Tibial nerve (tissue), 4 donors: ENCODE results near the gene SLC25A20. TPM values are rescaled to one million over a fixed set of nuclear protein-coding genes. Genes with fewer than 3 reads are reported as not detected.

ENCODE experiments used
- DNase-seq, 2 donors: peaks; one replicate each; pipeline ENCODE4 v3.0.0-alpha.2; 2019; ENCODE audit warnings: low spot score in 2 of 2
- H3K27ac ChIP-seq, 4 donors: fragments of 200-600 bp; sonication (generic) in 3 of 4; one replicate each; pipeline ENCODE4 v1.5.1; 2017 to 2019; ENCODE audit warnings: mild to moderate bottlenecking in 1 of 4
- H3K27me3 ChIP-seq, 2 donors: fragments of 200-600 bp; sonication (generic) in 1 of 2; one replicate each; pipeline versions ENCODE4 v1.5.1 to v1.6.0; 2017 to 2019
- H3K36me3 ChIP-seq, 3 donors: fragments of 200-600 bp; sonication (generic); one replicate each; pipeline ENCODE4 v1.5.1; 2018 to 2019
- H3K4me1 ChIP-seq, 4 donors: fragments of 200-600 bp; sonication (generic) in 3 of 4; one replicate each; pipeline ENCODE4 v1.5.1; 2017 to 2019
- H3K4me3 ChIP-seq, 4 donors: fragments of 200-600 bp; sonication (generic) in 3 of 4; one replicate each; pipeline ENCODE4 v1.5.1; 2017 to 2019; ENCODE audit warnings: mild to moderate bottlenecking in 1 of 4, moderate library complexity in 1 of 4
- H3K9me3 ChIP-seq, 4 donors: fragments of 200-600 bp; sonication (generic) in 3 of 4; one replicate each; pipeline ENCODE4 v1.5.1; 2017 to 2019
- CTCF ChIP-seq, 5 experiments: fragments of 200-600 bp in 3 of 5; fragments of 450-650 bp in 2 of 5; sonication (generic) in 3 of 5; IDR thresholded peaks; one replicate each; pipeline ENCODE4 v1.5.1; 2016 to 2019; ENCODE audit warnings: antibody characterized with exemption in 5 of 5, mild to moderate bottlenecking in 3 of 5, moderate library complexity in 2 of 5
- EP300 ChIP-seq, 2 donors: sonication (generic); formaldehyde crosslinking; IDR thresholded peaks; one replicate each; pipeline ENCODE4 v1.6.1; 2017; ENCODE audit warnings: antibody characterized with exemption in 2 of 2, mild to moderate bottlenecking in 1 of 2
- POLR2A ChIP-seq, 2 donors: fragments of 450-650 bp; IDR thresholded peaks; one replicate each; pipeline ENCODE4 v1.6.1; 2017; ENCODE audit warnings: antibody characterized with exemption in 2 of 2, mild to moderate bottlenecking in 2 of 2, moderate library complexity in 2 of 2
- WGBS, 2 donors: methylation state at CpG; one replicate each; pipeline ENCODE4 v1.1.5; 2018; 5-methylcytosine and 5-hydroxymethylcytosine counted together
- total RNA-seq, 4 donors: library from RNA; depleted of rRNA; stranded (reverse); fragments of >200 nt; gene quantifications; one replicate each; pipeline ENCODE4 v1.1.0, GENCODE V29; 2016

The SLC25A20 gene
- total RNA-seq, 4 donors from 2014 or later: 19.6 to 39.3 (median 22.1) TPM

GRCh38 chr3:48935530-48935929 is 36.8 kb upstream of the SLC25A20 start:
- peaks cover 0 to 24% (median 5%) of the 10 kb centered on the region in 3 donors for H3K36me3 ChIP-seq
- H3K9me3 ChIP-seq: no peaks in the 10 kb centered on the region
- no peak overlapping the region for H3K27ac ChIP-seq
- no peak overlapping the region for H3K4me3 ChIP-seq
- DNase-seq: no peak
- no peak for TF ChIP-seq CTCF (IDR thresholded peaks at IDR 0.05)
- TF ChIP-seq POLR2A (IDR thresholded peaks at IDR 0.05): no peak
- WGBS, 2 donors: 94% methylated on average over 4 of the region's 4 CpGs
- peaks cover 0 to 29% (median 5%) of the 10 kb centered on the region in 4 donors for H3K4me1 ChIP-seq
- no peaks in the 10 kb centered on the region for H3K27me3 ChIP-seq

GRCh38 chr3:48934333-48934991 is 35.8 kb upstream of the SLC25A20 start:
- Histone ChIP-seq H3K9me3 (no peaks in the 10 kb centered on the region), H3K36me3 (peaks cover 0 to 24% (median 5%) of the 10 kb centered on the region in 3 donors), H3K27me3 (no peaks in the 10 kb centered on the region), H3K4me3 (no peak overlapping the region), H3K4me1 (peaks cover 0 to 40% (median 11%) of the 10 kb centered on the region in 4 donors), H3K27ac (no peak overlapping the region)
- WGBS, 2 donors: 91 to 93% methylated on average over 5 of the region's 5 CpGs
- TF ChIP-seq CTCF (IDR thresholded peaks at IDR 0.05): no peak
- TF ChIP-seq POLR2A (IDR thresholded peaks at IDR 0.05): no peak
- TF ChIP-seq EP300 (IDR thresholded peaks at IDR 0.05): no peak
- DNase-seq: no peak

GRCh38 chr3:48931944-48932580 is 33.4 kb upstream of the SLC25A20 start:
- 29 to 32% methylated on average over 1 of the region's 1 CpG for WGBS, 2 donors
- Histone ChIP-seq H3K4me1 (peaks cover 0 to 58% (median 31%) of the 10 kb centered on the region in 4 donors), H3K27ac (no peak overlapping the region), H3K9me3 (no peaks in the 10 kb centered on the region), H3K36me3 (peaks cover 0 to 33% (median 5%) of the 10 kb centered on the region in 3 donors), H3K27me3 (no peaks in the 10 kb centered on the region), H3K4me3 (no peak overlapping the region)
- TF ChIP-seq CTCF (IDR thresholded peaks at IDR 0.05): no peak
- no peak for TF ChIP-seq POLR2A (IDR thresholded peaks at IDR 0.05)
- TF ChIP-seq EP300 (IDR thresholded peaks at IDR 0.05): no peak
- DNase-seq: no peak

GRCh38 chr3:48930590-48930989 is 31.9 kb upstream of the SLC25A20 start:
- Histone ChIP-seq H3K4me1 (peaks cover 0 to 68% (median 35%) of the 10 kb centered on the region in 4 donors), H3K9me3 (no peaks in the 10 kb centered on the region), H3K36me3 (peaks cover 0 to 47% (median 5%) of the 10 kb centered on the region in 3 donors), H3K27ac (no peak overlapping the region), H3K4me3 (no peak overlapping the region), H3K27me3 (no peaks in the 10 kb centered on the region)
- no peak for TF ChIP-seq POLR2A (IDR thresholded peaks at IDR 0.05)
- no peak for TF ChIP-seq CTCF (IDR thresholded peaks at IDR 0.05)
- TF ChIP-seq EP300 (IDR thresholded peaks at IDR 0.05): no peak
- DNase-seq: no peak
- WGBS, 2 donors: 82 to 85% methylated on average over 3 of the region's 3 CpGs

GRCh38 chr3:48929358-48930035 is 30.8 kb upstream of the SLC25A20 start:
- Histone ChIP-seq H3K36me3 (peaks cover 0 to 51% (median 8%) of the 10 kb centered on the region in 3 donors), H3K4me3 (no peak overlapping the region), H3K27ac (peak overlapping the region in 1 of 4 donors; percentile 36), H3K27me3 (no peaks in the 10 kb centered on the region), H3K4me1 (peaks cover 0 to 68% (median 35%) of the 10 kb centered on the region in 4 donors), H3K9me3 (no peaks in the 10 kb centered on the region)
- 51 to 57% methylated on average over 3 of the region's 3 CpGs for WGBS, 2 donors
- TF ChIP-seq CTCF (IDR thresholded peaks at IDR 0.05) (no peak), POLR2A (IDR thresholded peaks at IDR 0.05) (no peak), EP300 (IDR thresholded peaks at IDR 0.05) (no peak)
- no peak for DNase-seq
